Smooth muscle cell (in vitro differentiated cells): ENCODE data around the gene FAM163A. TPM values are rescaled to one million over a fixed set of nuclear protein-coding genes. Genes with fewer than 3 reads are reported as not detected.

ENCODE experiments used
- DNase-seq: peaks from one replicate; lab custom pipeline; 2025; ENCODE audit not compliant: unreplicated experiment; lab: John Stamatoyannopoulos, UW
- H2AFZ ChIP-seq: fragments of 200-600 bp; sonication (generic); 2 replicates; pipeline ENCODE4 v1.6.0; 2016; ENCODE audit warnings: antibody characterized with exemption, low read depth, mild to moderate bottlenecking
- H3F3A ChIP-seq: fragments of 200-600 bp; sonication (generic); 2 replicates; pipeline ENCODE4 v1.6.0; 2017; ENCODE audit warnings: antibody characterized with exemption, low read depth
- H3K27ac ChIP-seq: fragments of 200-600 bp; sonication (generic); 2 replicates; pipeline ENCODE4 v1.5.1; 2016; ENCODE audit warnings: low read depth, mild to moderate bottlenecking
- H3K27me3 ChIP-seq: fragments of 200-600 bp; sonication (generic); 2 replicates; pipeline ENCODE4 v1.6.1; 2016; ENCODE audit warnings: low read depth, mild to moderate bottlenecking
- H3K36me3 ChIP-seq: fragments of 200-600 bp; sonication (generic); 2 replicates; pipeline ENCODE4 v1.5.1; 2016; ENCODE audit warnings: low read depth
- H3K4me1 ChIP-seq: fragments of 200-600 bp; sonication (generic); 2 replicates; pipeline ENCODE4 v1.5.1; 2016; ENCODE audit warnings: low read depth
- H3K4me2 ChIP-seq: fragments of 200-600 bp; sonication (generic); 2 replicates; pipeline ENCODE4 v1.6.0; 2016; ENCODE audit warnings: mild to moderate bottlenecking
- H3K4me3 ChIP-seq: fragments of 200-600 bp; sonication (generic); 2 replicates; pipeline ENCODE4 v1.5.1; 2016; ENCODE audit warnings: mild to moderate bottlenecking
- H3K79me2 ChIP-seq: fragments of 200-600 bp; sonication (generic); 2 replicates; pipeline ENCODE4 v1.6.0; 2016; ENCODE audit warnings: low read depth, mild to moderate bottlenecking
- H3K9ac ChIP-seq: fragments of 200-600 bp; sonication (generic); 2 replicates; pipeline ENCODE4 v1.6.0; 2016; ENCODE audit warnings: low read depth
- H3K9me3 ChIP-seq: fragments of 200-600 bp; sonication (generic); replicated peaks from 2 replicates; pipeline ENCODE4 v1.5.1; 2016; ENCODE audit warnings: low read depth
- H4K20me1 ChIP-seq: fragments of 200-600 bp; sonication (generic); 2 replicates; pipeline ENCODE4 v1.6.0; 2016; ENCODE audit warnings: low read depth
- CTCF ChIP-seq: fragments of 200-600 bp; sonication (generic); IDR thresholded peaks from 2 replicates; pipeline ENCODE4 v1.5.1; 2017; ENCODE audit warnings: borderline replicate concordance, mild to moderate bottlenecking, antibody characterized with exemption; ENCODE audit not compliant: insufficient read depth, poor library complexity, severe bottlenecking
- WGBS: methylation state at CpG from one replicate; pipeline ENCODE4 v1.1.7; 2016; ENCODE audit warnings: low lambda C conversion rate; 5-methylcytosine and 5-hydroxymethylcytosine counted together
- polyA plus RNA-seq: library from polyadenylated mRNA; unstranded; fragments of >200 nt; fragmentation: Nextera tagmentation; extraction: Ambion mirVana; gene quantifications from 2 replicates; pipeline ENCODE4 v1.2.1, GENCODE V29; 2016
- total RNA-seq: library from RNA; depleted of rRNA; stranded (reverse); fragments of >200 nt; gene quantifications from 2 replicates; pipeline ENCODE4 v1.2.3, GENCODE V29; 2014

The FAM163A gene
- total and polyA plus RNA-seq, 2 experiments from 2014 or later = not detected

GRCh38 chr1:179822065-179822464 lies 79.0 kb downstream of the FAM163A start:
- no peaks in the 10 kb centered on the region for H3K4me1 ChIP-seq
- H3K36me3 ChIP-seq = no peaks in the 10 kb centered on the region
- no peak for DNase-seq
- H3F3A ChIP-seq = no peaks in the 10 kb centered on the region
- peaks cover 14% of the 10 kb centered on the region for H3K27me3 ChIP-seq
- WGBS = 87% methylated on average over 2 of the region's 2 CpGs
- no peak overlapping the region for H3K4me3 ChIP-seq
- H3K79me2 ChIP-seq = no peaks in the 10 kb centered on the region
- no peak for TF ChIP-seq CTCF
- no peak overlapping the region for H2AFZ ChIP-seq
- no peak overlapping the region for H3K9ac ChIP-seq
- H4K20me1 ChIP-seq = no peaks in the 10 kb centered on the region
- no peak overlapping the region for H3K27ac ChIP-seq
- no peaks in the 10 kb centered on the region for H3K9me3 ChIP-seq
- H3K4me2 ChIP-seq = no peak overlapping the region

GRCh38 chr1:179823693-179824092 lies 80.6 kb downstream of the FAM163A start:
- H3K9ac ChIP-seq = no peak overlapping the region
- no peaks in the 10 kb centered on the region for H3K9me3 ChIP-seq
- no peak overlapping the region for H3K4me2 ChIP-seq
- TF ChIP-seq CTCF = no peak
- no peaks in the 10 kb centered on the region for H3K36me3 ChIP-seq
- DNase-seq = no peak
- 96% methylated on average over 4 of the region's 4 CpGs for WGBS
- H3F3A ChIP-seq = no peaks in the 10 kb centered on the region
- no peaks in the 10 kb centered on the region for H4K20me1 ChIP-seq
- no peak overlapping the region for H3K27ac ChIP-seq
- no peaks in the 10 kb centered on the region for H3K4me1 ChIP-seq
- H3K79me2 ChIP-seq = no peaks in the 10 kb centered on the region
- no peak overlapping the region for H3K4me3 ChIP-seq
- peaks cover 20% of the 10 kb centered on the region for H3K27me3 ChIP-seq
- H2AFZ ChIP-seq = no peak overlapping the region

GRCh38 chr1:179824265-179824664 lies 81.2 kb downstream of the FAM163A start:
- WGBS = 93% methylated on average over 6 of the region's 6 CpGs
- Histone ChIP-seq H3K27ac (no peak overlapping the region), H3K27me3 (peaks cover 22% of the 10 kb centered on the region), H3F3A (no peaks in the 10 kb centered on the region), H2AFZ (no peak overlapping the region), H4K20me1 (no peaks in the 10 kb centered on the region), H3K4me2 (no peak overlapping the region), H3K4me3 (no peak overlapping the region), H3K4me1 (no peaks in the 10 kb centered on the region), H3K9me3 (no peaks in the 10 kb centered on the region), H3K79me2 (no peaks in the 10 kb centered on the region), H3K9ac (no peak overlapping the region), H3K36me3 (no peaks in the 10 kb centered on the region)
- DNase-seq = no peak
- no peak for TF ChIP-seq CTCF

GRCh38 chr1:179825206-179825605 lies 82.1 kb downstream of the FAM163A start:
- Histone ChIP-seq H3K4me1 (no peaks in the 10 kb centered on the region), H3K27me3 (peaks cover 30% of the 10 kb centered on the region), H3K36me3 (no peaks in the 10 kb centered on the region), H2AFZ (no peak overlapping the region), H3F3A (no peaks in the 10 kb centered on the region), H3K79me2 (no peaks in the 10 kb centered on the region), H3K27ac (no peak overlapping the region), H4K20me1 (no peaks in the 10 kb centered on the region), H3K9ac (no peak overlapping the region), H3K4me3 (no peak overlapping the region), H3K9me3 (no peaks in the 10 kb centered on the region), H3K4me2 (no peak overlapping the region)
- no peak for TF ChIP-seq CTCF
- DNase-seq = no peak
- 92% methylated on average over 8 of the region's 8 CpGs for WGBS
